OCI-LY1 (cell line): Measurements from ENCODE around the gene RHEB.

Experiments used
- H2AFZ ChIP-seq: fragments of 200-600 bp; sonication (generic), shearing (Covaris generic); 2 replicates; pipeline ENCODE4 v1.6.0; 2014; ENCODE audit warnings: antibody characterized with exemption, mild to moderate bottlenecking, low read length
- H3F3A ChIP-seq: fragments of 200-600 bp; sonication (generic), shearing (Covaris generic); 2 replicates; pipeline ENCODE4 v1.6.0; 2014; ENCODE audit warnings: mild to moderate bottlenecking, antibody characterized with exemption, low read length, moderate library complexity; ENCODE audit not compliant: insufficient read depth
- H3K27ac ChIP-seq: fragments of 200-600 bp; sonication (generic); 2 replicates; pipeline ENCODE4 v1.5.1; 2014; ENCODE audit warnings: low read length, mixed run types, mild to moderate bottlenecking, low read depth; ENCODE audit not compliant: poor library complexity, severe bottlenecking
- H3K27me3 ChIP-seq: fragments of 200-600 bp; sonication (generic); 2 replicates; pipeline ENCODE4 v1.6.0; 2014; ENCODE audit warnings: antibody characterized with exemption, mild to moderate bottlenecking, low read length, moderate library complexity; ENCODE audit not compliant: insufficient read depth
- H3K36me3 ChIP-seq: fragments of 200-600 bp; sonication (generic); 2 replicates; pipeline ENCODE4 v1.6.1; 2014; ENCODE audit warnings: mild to moderate bottlenecking, antibody characterized with exemption, low read length, moderate library complexity, mixed read lengths; ENCODE audit not compliant: insufficient read depth
- H3K4me1 ChIP-seq: fragments of 200-600 bp; sonication (generic); 2 replicates; pipeline ENCODE4 v1.5.1; 2014; ENCODE audit warnings: mild to moderate bottlenecking, low read length, moderate library complexity; ENCODE audit not compliant: insufficient read depth, severe bottlenecking
- H3K4me2 ChIP-seq: fragments of 200-600 bp; sonication (generic), shearing (Covaris generic); 2 replicates; pipeline ENCODE4 v1.6.1; 2014; ENCODE audit warnings: low read length
- H3K4me3 ChIP-seq: fragments of 200-600 bp; sonication (generic); 2 replicates; pipeline ENCODE4 v1.5.1; 2014; ENCODE audit warnings: low read length, low read depth, mild to moderate bottlenecking, mixed read lengths; ENCODE audit not compliant: poor library complexity, severe bottlenecking
- H3K79me2 ChIP-seq: fragments of 200-600 bp; shearing (Covaris generic); 2 replicates; pipeline ENCODE4 v1.6.1; 2016; ENCODE audit warnings: mixed run types, low read length, mixed read lengths; ENCODE audit not compliant: insufficient read depth
- H3K9ac ChIP-seq: fragments of 200-600 bp; sonication (generic), shearing (Covaris generic); 2 replicates; pipeline ENCODE4 v1.6.1; 2014; ENCODE audit warnings: mild to moderate bottlenecking, low read length, mixed read lengths
- H3K9me2 ChIP-seq: fragments of 200-600 bp; sonication (generic), shearing (Covaris generic); 2 replicates; pipeline ENCODE4 v1.6.1; 2014; ENCODE audit warnings: low read depth, mild to moderate bottlenecking, low read length, mixed read lengths
- H3K9me3 ChIP-seq: fragments of 200-600 bp; shearing (Covaris generic); 2 replicates; pipeline ENCODE4 v1.6.1; 2014; ENCODE audit warnings: low read length, mixed read lengths
- H4K20me1 ChIP-seq: fragments of 200-600 bp; sonication (generic), shearing (Covaris generic); 2 replicates; pipeline ENCODE4 v1.6.0; 2016; ENCODE audit warnings: mild to moderate bottlenecking, low read length; ENCODE audit not compliant: insufficient read depth
- CTCF ChIP-seq: fragments of 200-600 bp; sonication (generic), shearing (Covaris generic); IDR thresholded peaks from 2 replicates; pipeline ENCODE4 v1.5.1; 2017; ENCODE audit warnings: mild to moderate bottlenecking, antibody characterized with exemption, low read length, moderate library complexity, mixed read lengths
- EZH2 ChIP-seq: fragments of 200-600 bp; sonication (generic), shearing (Covaris generic); IDR thresholded peaks from 2 replicates; pipeline ENCODE4 v1.8.0; 2017; ENCODE audit warnings: borderline replicate concordance, mixed run types, mild to moderate bottlenecking, antibody characterized with exemption, low read length, moderate library complexity, mixed read lengths

RHEB gene

GRCh38 chr7:151437159-151437553, 82.5 kb downstream of the RHEB start:
- Histone ChIP-seq H3K36me3 (no peaks in the 10 kb centered on the region), H3K79me2 (no peaks in the 10 kb centered on the region), H4K20me1 (no peaks in the 10 kb centered on the region), H2AFZ (no peak overlapping the region), H3K4me3 (no peak overlapping the region), H3K4me2 (no peak overlapping the region), H3K9me2 (no peaks in the 10 kb centered on the region), H3F3A (no peaks in the 10 kb centered on the region), H3K27me3 (no peaks in the 10 kb centered on the region; the same call in 1 of the 2 replicates), H3K9ac (no peak overlapping the region), H3K27ac (no peak overlapping the region), H3K9me3 (no peaks in the 10 kb centered on the region), H3K4me1 (no peaks in the 10 kb centered on the region)
- TF ChIP-seq EZH2 (no peak), CTCF (no peak)

GRCh38 chr7:151436446-151437158, 83.1 kb downstream of the RHEB start:
- H3K9me3 ChIP-seq: no peaks in the 10 kb centered on the region
- H3K4me2 ChIP-seq: no peak overlapping the region
- no peaks in the 10 kb centered on the region for H4K20me1 ChIP-seq
- no peaks in the 10 kb centered on the region; the same call in 1 of the 2 replicates for H3K27me3 ChIP-seq
- H2AFZ ChIP-seq: no peak overlapping the region
- H3K36me3 ChIP-seq: no peaks in the 10 kb centered on the region
- TF ChIP-seq CTCF (no peak), EZH2 (no peak)
- H3K27ac ChIP-seq: no peak overlapping the region
- no peaks in the 10 kb centered on the region for H3F3A ChIP-seq
- H3K4me1 ChIP-seq: no peaks in the 10 kb centered on the region
- no peaks in the 10 kb centered on the region for H3K9me2 ChIP-seq
- H3K9ac ChIP-seq: no peak overlapping the region
- no peaks in the 10 kb centered on the region for H3K79me2 ChIP-seq
- no peak overlapping the region for H3K4me3 ChIP-seq

DNA sequence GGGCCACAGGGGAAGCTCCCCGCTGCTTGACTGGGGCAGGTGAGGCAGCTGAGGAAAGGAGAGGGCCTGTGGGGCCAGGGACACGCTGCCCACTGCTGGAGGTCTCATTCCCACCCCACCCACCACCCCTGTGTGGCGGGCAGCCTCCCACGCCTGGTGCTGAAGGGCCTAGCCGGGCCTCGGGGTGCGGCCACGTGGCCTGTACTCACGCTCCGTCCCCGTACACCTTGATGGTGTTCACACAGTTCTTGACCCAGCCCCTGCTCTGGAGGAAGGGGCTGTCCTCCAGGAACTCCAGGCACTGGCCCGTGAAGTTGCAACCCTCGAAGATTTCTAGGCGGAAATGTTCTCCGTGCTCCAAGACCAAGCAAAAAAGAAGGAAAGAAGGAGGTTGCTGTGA, 83.7 kb downstream of the RHEB start:
- H3K79me2 ChIP-seq: no peaks in the 10 kb centered on the region
- H3K27me3 ChIP-seq: peaks cover 1% of the 10 kb centered on the region; the same call in 1 of the 2 replicates
- no peaks in the 10 kb centered on the region for H3F3A ChIP-seq
- H3K4me2 ChIP-seq: no peak overlapping the region
- no peaks in the 10 kb centered on the region for H3K4me1 ChIP-seq
- no peak overlapping the region for H2AFZ ChIP-seq
- no peak overlapping the region for H3K27ac ChIP-seq
- H4K20me1 ChIP-seq: no peaks in the 10 kb centered on the region
- H3K4me3 ChIP-seq: no peak overlapping the region
- no peaks in the 10 kb centered on the region for H3K9me3 ChIP-seq
- no peaks in the 10 kb centered on the region for H3K9me2 ChIP-seq
- TF ChIP-seq CTCF: no peak
- H3K9ac ChIP-seq: no peak overlapping the region
- no peaks in the 10 kb centered on the region for H3K36me3 ChIP-seq
